Small intestine (tissue), 7 donors: ENCODE data around the gene TF. TPM values are rescaled to one million over a fixed set of nuclear protein-coding genes. Genes with fewer than 3 reads are reported as not detected.

Experiments
- DNase-seq, 2 donors: peaks; one replicate each; pipeline versions ENCODE4 v3.0.0 to v3.0.0-alpha.2; 2013
- FAIRE-seq: peaks from 2 replicates; lab custom pipeline; 2012; peaks lifted over from hg19 to GRCh38; lab: Jason Lieb, UNC
- H3K27ac ChIP-seq, 3 donors: one replicate each; pipeline ENCODE4 v1.5.1; 2013; ENCODE audit warnings: low read length in 2 of 3, mild to moderate bottlenecking in 2 of 3, control low read depth in 1 of 3, inconsistent platforms in 1 of 3, low read depth in 1 of 3, moderate library complexity in 1 of 3
- H3K27me3 ChIP-seq, 3 donors: one replicate each; pipeline ENCODE4 v1.6.1; 2013; ENCODE audit warnings: low read length in 3 of 3, inconsistent platforms in 1 of 3; ENCODE audit not compliant: control insufficient read depth in 3 of 3, insufficient read depth in 3 of 3
- H3K36me3 ChIP-seq, 3 donors: one replicate each; pipeline ENCODE4 v1.6.1; 2013; ENCODE audit warnings: low read length in 3 of 3, inconsistent platforms in 1 of 3, low read depth in 1 of 3, mild to moderate bottlenecking in 1 of 3, moderate library complexity in 1 of 3; ENCODE audit not compliant: control insufficient read depth in 3 of 3, insufficient read depth in 2 of 3
- H3K4me1 ChIP-seq, 3 donors: one replicate each; pipeline ENCODE4 v1.6.1; 2013; ENCODE audit warnings: low read length in 2 of 3, inconsistent platforms in 1 of 3, low read depth in 1 of 3, mild to moderate bottlenecking in 1 of 3, moderate library complexity in 1 of 3; ENCODE audit not compliant: control insufficient read depth in 3 of 3, insufficient read depth in 2 of 3
- H3K4me3 ChIP-seq, 3 donors: one replicate each; pipeline ENCODE4 v1.5.1; 2013; ENCODE audit warnings: low read length in 3 of 3, control low read depth in 1 of 3, inconsistent platforms in 1 of 3, low read depth in 1 of 3, mild to moderate bottlenecking in 1 of 3, moderate library complexity in 1 of 3
- H3K9me3 ChIP-seq, 2 donors: one replicate each; pipeline ENCODE4 v1.6.1; 2013; ENCODE audit warnings: low read depth in 1 of 2, low read length in 1 of 2; ENCODE audit not compliant: control insufficient read depth in 2 of 2, insufficient read depth in 1 of 2
- WGBS, 3 donors: extraction: QIAGEN DNeasy Blood & Tissue Kit; methylation state at CpG; one replicate each; pipeline ENCODE4 v1.1.7; 2013; 5-methylcytosine and 5-hydroxymethylcytosine counted together
- polyA plus RNA-seq, 4 donors: library from polyadenylated mRNA; stranded (reverse) in 3 of 4; unstranded in 1 of 4; fragments of 200-250 nt in 3 of 4; fragments of 120-200 nt in 1 of 4; gene quantifications; one replicate each; pipeline versions ENCODE4 v1.2.1 to v1.2.3, GENCODE V29; 2013
- donor health status: healthy with polysubstance abuse.
- donor health status: control.
- donor health status: control.
- donor health status: Bipolar disorder and iron deficiency.
- donor health status: healthy.

The TF gene
- polyA plus RNA-seq, 4 donors = under 0.01 to 8.3 (median 5.6) TPM; not detected in 1

DNA sequence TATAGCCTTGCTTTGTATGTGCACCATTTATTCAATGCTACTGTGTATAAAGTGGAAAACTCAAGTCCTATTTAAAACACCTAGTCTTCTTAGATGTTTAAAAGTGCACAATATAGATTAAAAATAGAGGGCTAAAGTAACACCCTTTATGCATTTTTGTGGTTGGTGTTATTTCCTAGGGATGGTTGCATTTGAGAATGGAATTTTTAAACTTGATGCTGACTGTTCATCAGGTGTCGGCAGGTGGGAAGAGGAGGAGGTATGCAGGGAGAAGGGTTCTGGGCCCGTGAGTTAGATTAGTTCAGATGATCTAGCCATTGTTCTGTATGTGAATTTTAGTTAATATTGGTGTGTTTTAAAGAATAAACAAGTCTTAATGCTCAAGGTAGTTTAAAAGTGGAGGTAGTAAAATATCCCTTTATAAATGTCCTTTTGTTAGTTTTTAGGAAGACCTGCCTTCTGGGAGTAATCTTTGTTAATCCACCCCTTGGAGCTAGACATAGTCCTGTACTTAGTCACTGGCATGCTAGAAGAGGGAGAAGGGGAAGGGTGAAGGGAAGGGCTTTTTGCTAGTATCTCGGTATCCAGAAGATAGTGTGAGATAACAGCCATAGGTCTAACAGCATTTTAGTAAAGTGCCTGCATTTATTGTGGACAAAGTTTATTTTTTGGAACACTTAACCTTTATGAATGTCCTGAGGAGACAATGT is 51.4 kb downstream of the TF start:
- WGBS, 3 donors = 77 to 84% (median 79%) methylated on average over 3 of the region's 3 CpGs
- H3K4me1 ChIP-seq = no peaks in the 10 kb centered on the region
- H3K36me3 ChIP-seq = no peaks in the 10 kb centered on the region
- DNase-seq (no peak), FAIRE-seq (no peak)
- H3K27ac ChIP-seq = no peak overlapping the region
- peaks cover 0 to 5% (median 0%) of the 10 kb centered on the region in 3 donors for H3K27me3 ChIP-seq
- no peaks in the 10 kb centered on the region for H3K9me3 ChIP-seq
- H3K4me3 ChIP-seq = no peak overlapping the region

DNA sequence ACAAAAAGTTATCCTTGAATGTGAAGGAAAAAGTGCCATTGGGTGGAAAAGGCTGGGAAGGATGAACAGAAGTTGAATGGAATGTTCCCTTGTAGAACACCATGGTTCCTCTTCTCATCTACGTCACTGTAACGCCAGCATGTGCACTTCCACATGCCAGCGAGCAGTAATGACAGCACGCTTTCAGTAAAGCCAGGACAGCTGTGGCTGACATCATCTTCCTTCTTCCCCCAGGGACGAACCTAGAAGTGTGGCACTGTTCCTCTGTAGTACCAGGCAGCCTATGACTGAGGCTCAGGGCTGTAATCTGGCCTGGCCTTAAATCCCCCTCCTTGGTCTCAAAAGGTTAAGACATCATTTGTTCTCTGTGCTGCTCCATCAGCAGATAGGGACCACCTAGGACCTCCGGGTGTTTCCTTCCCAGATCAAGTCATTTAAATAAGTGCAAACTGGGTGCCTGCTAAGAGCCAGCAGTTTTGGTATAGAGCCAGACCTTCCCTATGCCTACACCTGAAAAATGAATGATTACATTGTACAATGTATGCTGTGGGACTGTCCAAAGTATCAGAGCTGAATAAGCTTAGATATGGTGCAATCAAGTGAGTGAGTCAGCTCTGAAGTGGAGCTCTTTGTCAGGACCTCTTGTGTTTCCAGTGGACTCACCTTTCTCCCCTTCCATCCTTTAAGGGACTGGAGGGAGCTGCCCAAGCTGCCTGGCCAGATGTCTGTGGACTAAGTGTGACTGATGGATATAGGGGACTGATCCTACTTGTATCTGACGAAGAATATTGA is 53.8 kb downstream of the TF start:
- peaks cover 0 to 5% (median 0%) of the 10 kb centered on the region in 3 donors for H3K27me3 ChIP-seq
- H3K27ac ChIP-seq = no peak overlapping the region
- FAIRE-seq (no peak), DNase-seq (peak; percentile 28 to 72)
- H3K36me3 ChIP-seq = no peaks in the 10 kb centered on the region
- H3K4me1 ChIP-seq = peaks cover 0 to under 1% (median 0%) of the 10 kb centered on the region in 3 donors
- H3K4me3 ChIP-seq = no peak overlapping the region
- H3K9me3 ChIP-seq = no peaks in the 10 kb centered on the region
- WGBS, 3 donors = 37 to 57% (median 41%) methylated on average over 7 of the region's 7 CpGs

DNA sequence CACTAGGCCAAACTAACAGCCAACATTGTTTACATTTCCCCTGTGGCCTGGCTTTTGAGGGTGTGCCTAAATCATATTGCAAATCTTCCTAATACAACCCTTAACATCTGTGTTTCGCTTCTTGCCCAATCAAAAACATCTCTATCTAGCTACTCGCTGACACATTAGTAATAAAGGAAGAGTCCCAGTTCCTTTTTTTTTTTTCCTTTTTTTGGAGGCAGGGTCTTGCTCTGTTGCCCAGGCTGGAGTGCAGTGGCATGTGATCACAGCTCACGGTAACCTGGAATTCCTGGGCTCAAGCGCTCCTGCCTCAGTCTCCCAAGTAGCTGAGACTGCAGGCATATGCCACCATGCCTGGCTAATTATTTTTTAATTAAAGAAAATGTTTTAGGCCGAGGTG is 57.3 kb downstream of the TF start:
- H3K9me3 ChIP-seq = no peaks in the 10 kb centered on the region
- no peak overlapping the region for H3K27ac ChIP-seq
- peaks cover 0 to 4% (median 0%) of the 10 kb centered on the region in 3 donors for H3K4me1 ChIP-seq
- peaks cover 0 to 5% (median 0%) of the 10 kb centered on the region in 3 donors for H3K27me3 ChIP-seq
- DNase-seq = no peak
- peaks cover 0 to 1% (median 0%) of the 10 kb centered on the region in 3 donors for H3K36me3 ChIP-seq
- H3K4me3 ChIP-seq = no peak overlapping the region
- FAIRE-seq = no peak
- WGBS, 3 donors = 89 to 95% (median 92%) methylated on average over 5 of the region's 5 CpGs

DNA sequence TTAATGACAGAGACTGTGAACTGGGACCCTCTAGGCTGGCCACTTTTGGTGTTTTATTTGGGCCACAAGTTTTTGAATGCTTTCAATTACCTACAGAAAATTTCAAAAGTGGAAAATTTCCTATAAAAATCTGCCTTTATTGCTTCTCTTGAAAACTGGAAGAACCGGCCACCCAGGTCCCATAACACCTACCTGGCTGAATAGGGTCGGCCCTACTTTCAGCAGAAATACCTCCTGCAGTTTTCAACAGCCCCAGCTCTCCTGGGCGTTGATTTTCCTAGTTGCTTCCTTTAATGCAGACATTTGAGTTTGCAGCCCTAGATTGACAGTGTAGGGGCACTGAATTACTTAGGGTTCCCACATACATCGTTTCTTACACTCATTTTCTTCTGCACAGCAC is 58.7 kb downstream of the TF start:
- DNase-seq (no peak), FAIRE-seq (no peak)
- peak overlapping the region in 1 of 3 donors; percentile 67 for H3K4me3 ChIP-seq
- H3K9me3 ChIP-seq = no peaks in the 10 kb centered on the region
- WGBS, 3 donors = 53 to 59% (median 59%) methylated on average over 4 of the region's 4 CpGs
- peaks cover 0 to 5% (median 0%) of the 10 kb centered on the region in 3 donors for H3K36me3 ChIP-seq
- H3K4me1 ChIP-seq = peaks cover 0 to 4% (median 0%) of the 10 kb centered on the region in 3 donors
- peaks cover 0 to 3% (median 0%) of the 10 kb centered on the region in 3 donors for H3K27me3 ChIP-seq
- H3K27ac ChIP-seq = no peak overlapping the region

DNA sequence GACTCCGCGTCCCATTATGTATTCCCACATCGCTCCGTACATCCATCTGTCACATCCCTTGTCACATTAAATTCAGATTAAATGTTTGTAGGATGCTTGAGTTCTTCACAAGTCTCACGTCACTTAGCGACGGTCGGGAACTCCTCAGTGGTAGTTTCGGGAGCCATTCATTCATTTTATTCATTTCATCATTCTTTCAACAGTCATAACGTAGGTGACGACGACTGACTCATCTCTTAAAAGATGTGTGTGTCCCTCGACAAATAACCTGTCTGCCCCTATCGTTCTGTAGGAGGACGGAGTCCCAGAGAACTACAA is 59.1 kb downstream of the TF start:
- peaks cover 0 to 4% (median 0%) of the 10 kb centered on the region in 3 donors for H3K4me1 ChIP-seq
- FAIRE-seq = no peak
- DNase-seq = no peak
- 10 to 14% (median 13%) methylated on average over 15 of the region's 15 CpGs for WGBS, 3 donors
- H3K4me3 ChIP-seq = peak overlapping the region in 2 of 3 donors; percentile 67 to 74
- peak overlapping the region in 1 of 3 donors; percentile 93 for H3K27ac ChIP-seq
- no peaks in the 10 kb centered on the region for H3K27me3 ChIP-seq
- no peaks in the 10 kb centered on the region for H3K9me3 ChIP-seq
- peaks cover 0 to 5% (median 0%) of the 10 kb centered on the region in 3 donors for H3K36me3 ChIP-seq

DNA sequence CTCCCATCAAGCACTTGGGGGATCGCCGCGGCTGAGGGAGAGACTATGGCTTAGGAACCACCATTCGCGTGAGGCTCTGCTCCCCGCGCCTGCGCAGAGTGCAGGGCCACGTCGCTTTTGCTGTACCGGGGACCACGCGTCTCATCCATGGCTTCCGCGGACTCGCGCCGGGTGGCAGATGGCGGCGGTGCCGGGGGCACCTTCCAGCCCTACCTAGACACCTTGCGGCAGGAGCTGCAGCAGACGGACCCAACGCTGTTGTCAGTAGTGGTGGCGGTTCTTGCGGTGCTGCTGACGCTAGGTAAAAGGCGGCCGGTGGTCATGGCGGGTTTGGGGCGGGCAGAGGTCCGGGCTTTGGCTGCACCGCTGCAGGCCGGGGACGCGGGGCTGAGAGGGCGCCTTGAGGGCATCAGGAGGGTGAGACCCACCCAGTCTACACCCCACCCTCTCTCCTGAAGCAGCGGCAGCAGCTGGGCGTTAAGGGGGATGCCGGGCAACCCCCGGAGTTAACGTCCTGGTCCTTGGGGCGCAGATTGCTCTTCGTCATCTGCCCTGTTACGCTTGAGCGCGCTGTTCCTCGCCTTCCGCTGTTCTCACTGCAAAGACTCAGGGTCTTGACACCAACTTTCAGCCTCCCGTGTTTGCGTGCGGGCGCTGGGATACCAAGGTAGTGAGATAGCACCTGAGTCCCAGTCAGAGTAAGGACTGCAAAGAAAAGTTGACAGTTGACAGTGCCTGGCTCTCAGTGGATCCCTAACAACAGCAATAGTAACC is 59.7 kb downstream of the TF start, which contains the start of gene SRPRB:
Gene SRPRB, plus strand, starts transcription at position 114 of the 774 bp plus-strand sequence. Its CDS starts 34 bp downstream, at position 148.
- peak within 1 kb of the TSS; percentile 49 to 93 (median 70) for H3K27ac ChIP-seq
- peak within 1 kb of the TSS; percentile 67 to 86 (median 74) for H3K4me3 ChIP-seq
- FAIRE-seq (no peak), DNase-seq (peak; percentile 96 to 97)
- H3K36me3 ChIP-seq = peaks cover 0 to 6% (median 0%) of the 10 kb centered on the region in 3 donors
- 0 to 1% (median 0%) methylated on average over 49 to 53 of the region's 53 CpGs for WGBS, 3 donors
- no peaks in the 10 kb centered on the region for H3K27me3 ChIP-seq
- no peaks in the 10 kb centered on the region for H3K9me3 ChIP-seq
- H3K4me1 ChIP-seq = peaks cover 0 to 4% (median 0%) of the 10 kb centered on the region in 3 donors

DNA sequence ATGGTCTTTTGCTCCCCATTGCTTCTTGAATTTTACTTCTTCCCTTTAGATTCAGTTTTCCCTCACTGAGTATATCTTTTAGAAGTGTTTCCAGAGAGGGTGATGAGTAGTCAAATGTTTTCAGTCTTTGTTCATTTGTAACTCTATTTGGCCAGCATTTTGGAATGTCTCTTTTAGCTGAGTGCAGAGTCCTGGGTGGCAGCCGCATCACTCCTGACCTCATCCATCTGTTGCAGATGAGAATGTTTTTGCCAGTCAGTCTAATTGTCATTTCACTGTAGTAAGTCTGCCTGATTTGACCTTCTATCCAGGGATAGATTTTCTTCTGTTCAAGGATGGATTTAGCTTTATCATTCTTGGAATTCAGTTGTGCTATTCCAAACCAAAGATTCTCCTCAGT is 66.7 kb downstream of the TF start:
- Histone ChIP-seq H3K27me3 (no peaks in the 10 kb centered on the region), H3K4me1 (no peaks in the 10 kb centered on the region), H3K9me3 (no peaks in the 10 kb centered on the region), H3K4me3 (no peak overlapping the region), H3K27ac (no peak overlapping the region), H3K36me3 (peaks cover under 1 to 24% (median 9%) of the 10 kb centered on the region in 3 donors)
- no peak for FAIRE-seq
- DNase-seq = no peak
- 87 to 95% (median 94%) methylated on average over 1 of the region's 1 CpG for WGBS, 3 donors

DNA sequence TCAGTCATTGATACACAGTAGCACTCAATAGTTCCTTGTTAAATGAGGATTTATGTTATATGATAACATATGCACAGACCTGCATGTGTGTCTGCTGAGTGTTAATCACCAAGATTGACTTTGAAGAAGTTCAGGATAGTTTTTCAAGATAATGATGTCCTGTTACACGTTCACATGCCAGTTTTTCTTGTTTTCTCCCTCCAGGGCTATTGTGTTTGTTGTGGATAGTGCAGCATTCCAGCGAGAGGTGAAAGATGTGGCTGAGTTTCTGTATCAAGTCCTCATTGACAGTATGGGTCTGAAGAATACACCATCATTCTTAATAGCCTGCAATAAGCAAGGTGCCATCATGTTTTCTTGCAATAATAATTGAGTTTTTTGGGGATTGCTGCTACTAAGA is 69.2 kb downstream of the TF start:
- Histone ChIP-seq H3K9me3 (no peaks in the 10 kb centered on the region), H3K27ac (no peak overlapping the region), H3K27me3 (no peaks in the 10 kb centered on the region), H3K36me3 (peaks cover 9 to 27% (median 16%) of the 10 kb centered on the region in 3 donors), H3K4me1 (no peaks in the 10 kb centered on the region), H3K4me3 (no peak overlapping the region)
- FAIRE-seq (no peak), DNase-seq (no peak)
- 76 to 88% (median 86%) methylated on average over 2 of the region's 2 CpGs for WGBS, 3 donors
